HG03571 (cell line): ENCODE data around the gene PELI2.

ENCODE experiments used
- ATAC-seq: cut with Tn5 transposase; IDR thresholded peaks from one replicate; pipeline ENCODE4 v1.9.1; 2021; ENCODE audit not compliant: unreplicated experiment

Gene PELI2

DNA sequence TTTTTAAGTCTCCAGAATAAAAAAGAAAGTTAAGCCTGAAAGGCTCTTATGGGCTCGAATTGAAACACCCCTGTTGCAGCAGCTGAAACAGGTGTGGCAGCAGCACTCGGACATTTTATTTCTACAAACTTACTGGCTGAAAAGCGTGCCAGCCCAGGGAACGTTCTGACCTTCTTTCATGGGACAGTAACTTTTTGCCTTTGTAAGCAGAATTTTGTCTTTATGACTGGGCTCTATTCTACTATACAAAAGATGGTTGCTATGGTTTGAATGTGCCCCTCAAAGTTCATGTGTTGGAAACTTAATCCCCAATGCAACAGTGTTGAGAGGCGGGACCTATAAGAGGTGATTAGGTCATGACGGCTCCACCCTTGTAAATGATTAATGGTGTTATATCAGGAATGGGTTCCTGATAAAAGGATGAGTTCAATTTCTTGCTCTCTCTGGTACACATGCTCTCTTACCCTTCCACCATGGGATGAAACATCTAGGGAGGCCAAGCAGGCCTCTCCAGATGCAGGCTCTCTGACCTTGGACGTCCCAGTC, 52.7 kb downstream of the PELI2 start:
- no peak for ATAC-seq

DNA sequence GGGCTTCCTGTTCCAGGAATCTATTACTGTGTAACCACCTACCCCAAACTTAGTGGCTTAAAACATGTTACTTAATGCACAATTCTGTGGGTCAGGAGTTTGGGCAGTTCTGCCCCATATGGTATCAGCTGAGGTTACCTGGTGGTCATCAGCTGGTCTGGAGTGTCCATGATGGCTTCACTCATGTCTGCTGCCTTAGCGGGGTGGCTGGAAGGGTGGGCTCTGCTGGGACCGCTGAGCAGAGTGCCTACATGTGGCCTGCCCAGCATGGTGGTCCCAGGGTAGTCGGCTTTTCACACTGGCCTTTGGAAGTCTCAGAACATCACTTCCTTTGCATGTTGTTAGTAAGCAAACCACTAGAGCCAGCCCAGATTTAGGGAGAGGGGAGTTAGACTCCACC, 53.9 kb downstream of the PELI2 start:
- ATAC-seq = no peak

DNA sequence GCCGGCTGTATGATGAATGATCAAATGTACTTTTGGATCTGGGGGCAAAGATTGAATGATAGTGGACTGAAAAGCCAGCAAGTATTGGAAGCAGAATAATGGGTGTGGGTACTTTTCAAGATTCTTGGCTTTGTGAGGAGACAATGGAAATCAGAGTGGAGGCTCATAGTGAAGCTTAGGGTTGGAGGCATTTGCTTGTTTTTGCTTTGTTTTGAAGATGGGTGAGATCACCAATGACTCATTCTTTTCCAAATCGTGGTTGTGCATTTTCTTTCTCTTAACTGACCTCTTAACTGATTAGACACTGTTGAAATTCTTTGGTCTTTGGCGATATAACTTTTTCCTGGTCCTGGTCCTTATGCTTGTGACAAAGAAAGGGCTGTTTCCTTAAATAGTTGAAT, 54.4 kb downstream of the PELI2 start:
- no peak for ATAC-seq

DNA sequence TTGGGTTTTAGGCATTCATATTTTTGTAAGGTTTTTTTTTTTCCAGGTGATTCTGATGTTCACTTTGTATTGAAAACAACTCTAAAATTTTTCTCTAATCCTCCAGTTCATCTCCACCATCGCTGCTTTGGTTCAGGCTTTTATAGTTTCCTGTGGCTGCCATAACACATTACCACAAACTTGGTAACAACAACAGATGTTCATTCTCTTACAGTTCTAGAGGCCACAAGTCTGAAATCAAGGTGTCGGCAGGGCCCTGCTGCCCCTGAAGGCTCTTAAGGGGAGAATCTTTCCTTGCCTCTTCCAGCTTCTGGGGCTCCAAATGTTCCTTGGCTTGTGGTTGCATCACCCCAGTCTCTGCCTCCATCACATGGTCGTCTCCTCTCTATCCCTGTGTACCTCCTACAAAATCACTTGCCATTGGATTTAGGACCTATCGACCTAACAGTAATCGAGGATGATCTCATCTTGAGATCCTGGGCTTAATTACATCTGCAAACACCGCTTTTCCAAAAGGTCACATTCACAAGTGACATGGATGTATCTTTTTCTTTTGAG, 55.2 kb downstream of the PELI2 start:
- no peak for ATAC-seq

DNA sequence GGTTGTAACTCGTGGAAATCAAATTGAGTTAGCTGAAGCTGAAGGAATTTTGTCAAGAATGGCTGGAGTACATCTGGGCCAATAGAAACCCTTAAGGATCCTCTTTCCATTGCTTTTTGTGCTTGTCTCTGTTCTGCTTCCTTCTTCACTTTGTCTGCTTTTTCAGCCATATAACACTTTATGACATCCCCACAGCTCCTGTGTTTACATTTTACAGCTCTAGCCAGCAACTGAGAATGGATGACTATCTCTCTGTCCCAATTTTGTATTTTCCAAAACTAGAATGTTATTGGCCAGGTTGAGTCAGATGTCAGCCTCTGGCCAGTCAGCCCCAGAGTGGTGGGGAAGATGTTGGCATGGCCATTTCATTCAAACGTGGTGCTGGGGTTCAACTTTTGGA, 57.6 kb downstream of the PELI2 start:
- ATAC-seq = no peak

DNA sequence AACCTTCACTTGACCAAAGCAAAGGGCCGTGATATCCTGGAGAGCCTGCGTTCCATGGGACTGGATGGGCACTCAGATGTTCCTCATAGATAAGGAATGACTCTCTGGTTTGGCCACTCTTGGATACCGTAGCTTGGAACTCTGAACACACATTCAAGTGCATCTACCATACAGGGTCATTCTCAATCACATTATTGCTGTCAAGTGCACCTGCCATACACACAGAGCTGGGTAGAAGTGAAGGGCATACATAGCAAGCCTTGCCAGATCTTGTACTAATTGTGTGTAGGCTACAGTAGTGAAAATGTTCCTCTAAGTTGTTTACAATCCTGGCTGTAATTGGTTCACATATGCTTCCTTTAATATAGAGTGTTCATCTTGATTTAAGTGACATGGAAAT, 58.3 kb downstream of the PELI2 start:
- ATAC-seq = no peak

DNA sequence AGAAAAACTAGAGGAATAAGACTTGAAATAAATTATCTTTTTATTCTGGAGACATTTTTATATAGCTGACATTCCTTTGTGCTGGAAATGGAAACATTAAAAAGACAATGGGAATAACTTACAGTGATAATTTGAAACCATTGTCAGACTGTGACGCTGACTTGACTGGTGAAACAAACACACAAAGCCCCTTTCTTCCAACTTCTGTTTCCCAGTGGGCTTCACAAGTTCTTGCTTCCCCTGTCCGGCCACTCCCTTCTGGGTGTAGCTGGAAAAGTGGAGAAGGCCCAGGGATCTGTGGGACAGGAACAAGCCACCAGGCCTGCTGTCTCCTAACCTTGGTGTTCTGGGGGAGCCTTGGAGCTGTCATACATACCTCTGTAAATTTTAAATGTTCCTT, 58.8 kb downstream of the PELI2 start:
- no peak for ATAC-seq

DNA sequence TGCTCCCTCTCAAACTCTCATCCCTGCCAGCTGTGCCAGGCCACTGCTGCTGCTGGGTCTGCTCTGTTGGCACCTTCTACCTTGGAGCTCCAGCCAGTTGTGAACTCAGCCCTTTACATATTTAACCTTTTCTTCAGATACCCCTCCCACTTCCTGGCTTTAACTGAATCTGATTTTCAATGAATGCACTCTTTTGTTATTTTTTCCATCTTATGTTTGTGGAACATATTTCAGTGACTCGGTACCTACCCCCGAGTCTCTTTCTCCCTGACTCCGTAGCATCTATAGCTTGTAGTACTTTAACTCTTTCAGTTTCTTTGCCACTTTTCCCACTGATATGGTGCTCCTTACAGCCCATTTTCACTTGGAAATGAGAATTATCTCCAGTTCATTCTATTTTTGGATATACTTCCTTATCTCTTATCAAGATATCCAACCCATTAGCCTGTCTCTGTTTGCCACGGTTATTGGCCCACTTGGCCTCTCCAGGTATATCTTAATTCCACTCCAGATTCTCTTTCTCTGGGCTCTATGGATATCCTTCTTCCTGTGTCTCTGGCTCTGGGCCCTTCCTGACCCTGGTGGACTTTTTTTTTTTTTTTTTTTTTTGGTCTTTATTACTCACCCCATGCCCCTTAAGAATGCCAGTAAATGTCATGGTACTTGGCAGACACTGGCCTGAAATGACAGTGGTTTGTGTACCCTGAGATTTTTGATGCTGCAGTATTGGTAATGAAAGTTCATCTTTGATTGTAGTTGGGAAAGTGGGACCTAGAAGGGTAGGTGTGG, 62.7 kb downstream of the PELI2 start:
- no peak for ATAC-seq

DNA sequence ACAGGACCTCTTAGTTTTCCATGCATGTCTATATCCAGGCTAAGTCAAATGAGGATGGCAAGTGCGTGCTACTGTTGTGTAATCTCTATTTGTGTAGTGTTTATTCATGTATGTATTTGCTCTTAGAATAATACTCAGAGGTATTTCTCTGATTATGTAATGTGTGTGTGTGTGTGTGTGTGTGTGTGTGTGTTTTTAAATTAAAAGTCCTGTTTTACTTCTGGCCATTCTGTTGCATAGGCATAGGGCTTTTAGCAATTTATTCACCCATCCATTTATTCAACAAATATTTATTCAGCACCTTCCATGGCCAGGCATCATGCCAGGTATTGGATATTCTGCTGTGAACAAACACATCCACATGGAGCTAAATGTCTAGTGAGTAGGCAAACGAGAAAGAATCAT, 63.5 kb downstream of the PELI2 start:
- no peak for ATAC-seq

DNA sequence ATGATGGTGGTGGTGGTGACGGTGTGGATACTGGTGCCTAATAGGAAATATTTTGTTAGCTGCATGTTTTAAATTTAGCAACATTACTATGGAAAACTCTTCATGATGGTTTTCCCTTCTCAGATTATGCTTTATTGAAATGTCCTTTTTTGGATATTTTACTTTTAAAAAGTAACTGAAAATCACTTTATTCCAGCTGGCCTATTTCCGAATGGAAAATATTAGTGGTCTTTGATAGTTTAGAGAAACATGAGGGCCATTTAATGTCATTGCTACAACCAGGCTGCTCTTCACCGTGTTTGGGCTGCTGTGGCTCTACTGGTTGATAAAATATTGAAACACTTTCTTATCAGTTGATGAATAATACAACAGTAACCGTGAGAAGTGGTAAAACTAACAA, 64.2 kb downstream of the PELI2 start:
- ATAC-seq = no peak

DNA sequence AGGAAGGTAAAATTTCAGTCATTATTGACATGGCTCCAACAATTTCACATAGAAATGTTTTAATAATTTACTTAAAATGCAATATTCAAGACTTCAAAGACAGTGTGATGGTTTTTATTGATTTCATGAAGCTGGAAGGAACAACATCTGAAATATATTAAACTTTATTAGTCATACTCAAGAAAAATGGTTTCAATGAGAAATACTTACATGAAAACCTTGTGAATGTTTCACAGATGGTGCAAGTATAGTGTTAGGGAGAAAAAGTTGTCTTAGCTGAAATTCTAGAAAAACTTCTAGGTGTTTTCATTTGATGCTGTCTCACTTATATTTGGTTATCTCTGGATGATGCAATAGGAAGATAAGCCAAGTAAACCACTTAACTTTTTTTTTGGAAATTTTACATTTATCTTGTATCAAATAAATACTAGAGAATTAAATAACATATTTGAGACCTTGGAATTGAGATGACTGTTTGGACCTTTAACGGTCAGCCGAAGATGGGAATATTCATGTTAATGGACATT, 65.5 kb downstream of the PELI2 start:
- no peak for ATAC-seq

DNA sequence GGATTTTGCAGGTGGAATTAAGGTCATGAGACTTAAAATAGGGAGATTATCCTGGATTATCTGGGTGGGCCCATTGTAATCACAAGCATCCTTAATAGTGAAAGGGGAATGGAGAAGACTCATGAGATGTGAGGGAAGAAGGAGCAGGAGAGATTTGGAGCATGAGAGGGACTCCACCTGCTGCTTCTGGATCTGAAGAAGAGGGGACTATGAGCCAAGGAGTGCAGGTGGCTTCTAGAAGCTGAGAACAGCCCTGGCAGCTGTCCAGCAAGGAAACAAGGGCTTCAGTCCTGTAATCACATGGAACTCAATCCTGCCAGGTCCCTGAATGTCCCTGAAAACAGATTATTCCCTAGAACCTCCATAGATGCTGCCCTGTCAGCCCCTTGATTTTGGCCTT, 67.8 kb downstream of the PELI2 start:
- ATAC-seq = no peak

DNA sequence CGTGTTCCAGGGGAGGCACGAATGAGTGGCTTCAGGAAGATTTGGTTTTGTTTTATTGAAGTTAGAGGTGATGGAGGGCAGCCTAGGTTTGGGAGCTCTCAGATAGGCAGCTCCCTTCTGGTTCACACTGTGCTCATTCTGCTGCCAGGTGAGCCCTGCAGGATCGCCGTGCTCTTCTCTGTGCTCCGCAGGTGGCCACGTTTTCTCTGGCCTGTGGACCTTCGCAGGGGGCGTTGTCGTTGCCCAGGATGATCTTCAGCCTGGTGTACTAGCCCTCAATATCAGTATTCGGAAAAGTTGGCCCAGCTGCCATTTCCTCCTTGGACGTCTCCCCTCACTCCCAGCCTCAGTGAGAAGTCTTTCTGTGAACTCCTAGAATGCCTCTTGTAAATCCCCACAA, 69.5 kb downstream of the PELI2 start:
- ATAC-seq = no peak

DNA sequence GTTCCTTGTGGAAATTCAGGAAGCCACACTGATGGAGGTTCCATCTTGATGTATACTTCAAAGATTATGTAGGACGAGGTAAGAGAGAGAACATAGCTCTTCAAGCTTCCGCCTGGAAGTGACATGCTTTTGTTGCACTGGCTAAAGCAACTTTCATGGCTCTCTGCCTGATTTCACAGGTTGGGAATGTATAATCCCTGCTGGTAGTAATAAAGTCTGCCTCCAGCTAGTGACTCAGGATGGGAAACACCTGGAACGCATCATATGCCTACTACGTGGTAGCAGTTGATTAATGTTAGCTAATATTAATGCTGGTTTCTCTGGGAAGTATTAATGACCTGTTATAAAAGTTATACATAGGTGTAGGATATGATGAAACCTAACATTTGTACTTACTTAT, 71.1 kb downstream of the PELI2 start:
- no peak for ATAC-seq

DNA sequence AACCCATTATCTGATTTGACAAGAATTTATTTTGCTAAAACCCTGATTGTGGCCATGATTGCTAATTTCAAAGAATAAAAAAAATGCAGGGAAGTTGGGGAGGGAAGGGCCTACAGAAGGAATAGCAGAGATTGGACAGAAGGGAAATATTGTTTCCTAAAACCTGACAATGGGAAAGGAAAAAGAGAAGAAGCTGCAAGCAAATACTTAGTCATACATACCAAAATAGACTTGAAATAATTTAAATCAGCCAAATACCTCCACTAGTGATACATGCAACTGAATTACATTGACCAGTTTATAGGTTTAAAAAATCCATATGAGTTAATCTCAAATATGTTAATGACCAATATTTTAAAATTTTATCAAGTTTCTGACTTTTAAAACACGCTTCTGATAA, 75.1 kb downstream of the PELI2 start:
- ATAC-seq = no peak

DNA sequence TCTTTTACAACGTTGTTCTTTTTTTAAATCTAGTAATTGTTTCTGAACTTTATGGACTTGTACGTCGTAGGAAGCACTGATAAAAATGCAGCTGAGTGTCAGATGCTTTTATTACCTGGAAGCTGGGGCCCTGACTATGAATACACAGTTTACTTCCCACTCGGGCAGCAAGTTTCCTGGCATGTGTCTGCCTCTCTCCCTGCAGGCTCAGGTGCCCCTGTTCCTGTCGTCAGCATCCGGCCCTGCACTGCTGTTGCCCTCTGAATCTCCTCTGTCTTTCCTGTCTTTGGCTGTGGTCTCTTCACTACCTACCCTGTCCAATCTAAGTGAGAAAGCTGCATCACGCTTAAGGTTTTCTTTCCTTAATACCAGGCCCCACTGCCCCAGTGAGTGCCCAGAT, 75.8 kb downstream of the PELI2 start:
- ATAC-seq = no peak

DNA sequence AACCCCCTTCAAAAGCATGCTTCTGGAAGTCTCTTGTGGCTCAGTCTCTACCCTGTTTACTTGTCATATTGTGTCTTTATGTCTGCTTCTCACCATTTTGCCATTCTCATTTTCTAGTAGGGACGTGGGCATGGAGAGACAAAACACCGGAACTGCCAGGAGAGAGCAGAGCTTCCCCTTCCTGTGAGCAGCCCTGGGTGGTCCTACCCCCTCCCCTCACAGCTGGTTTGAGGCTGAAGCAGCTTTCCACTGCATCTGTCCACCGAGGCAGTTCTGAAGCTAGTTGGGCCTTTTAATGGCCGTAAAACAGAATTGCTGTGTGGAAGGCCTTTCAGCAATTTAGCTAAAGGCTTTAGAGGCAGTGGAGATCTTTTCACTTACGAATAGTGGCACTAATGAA, 77.0 kb downstream of the PELI2 start:
- ATAC-seq = no peak

DNA sequence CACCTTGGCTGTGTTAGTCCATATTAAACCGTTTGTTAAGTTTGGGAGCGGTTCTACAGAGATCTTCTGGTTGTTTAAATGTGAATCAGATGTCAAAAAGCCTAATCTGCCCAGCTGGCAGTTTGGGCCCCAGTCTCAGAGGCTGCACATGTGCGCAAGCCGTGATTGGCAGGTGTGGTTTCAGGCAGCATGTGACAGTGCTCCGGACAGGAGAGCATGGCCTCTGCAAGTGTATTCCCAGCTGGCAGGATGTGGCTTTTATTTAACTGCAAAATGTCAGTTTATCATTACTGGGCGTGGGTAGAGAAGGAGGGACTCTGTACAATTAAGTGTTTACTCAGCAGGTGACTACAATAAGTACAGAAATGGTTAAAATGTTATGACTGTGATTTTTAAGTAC, 77.5 kb downstream of the PELI2 start:
- peak; percentile 69 for ATAC-seq

DNA sequence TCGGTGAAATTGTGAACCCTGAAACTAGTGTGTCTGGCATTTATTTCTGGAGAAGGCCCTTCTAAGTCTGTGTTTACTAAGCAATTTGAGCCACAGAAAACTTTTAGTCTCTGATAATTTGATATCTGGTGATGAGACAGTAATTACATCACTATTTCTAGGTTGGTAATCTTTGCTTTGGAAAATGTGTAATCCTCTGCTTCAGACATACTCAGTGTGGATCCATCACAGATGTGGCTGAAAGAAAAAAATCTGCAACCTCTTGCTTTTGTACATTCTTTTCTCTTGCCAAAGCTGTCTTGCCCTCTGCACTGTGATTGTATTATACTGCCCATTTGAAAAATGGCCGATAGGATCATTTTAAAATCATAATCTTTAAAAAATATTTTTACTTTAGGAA, 78.1 kb downstream of the PELI2 start:
- ATAC-seq = no peak

DNA sequence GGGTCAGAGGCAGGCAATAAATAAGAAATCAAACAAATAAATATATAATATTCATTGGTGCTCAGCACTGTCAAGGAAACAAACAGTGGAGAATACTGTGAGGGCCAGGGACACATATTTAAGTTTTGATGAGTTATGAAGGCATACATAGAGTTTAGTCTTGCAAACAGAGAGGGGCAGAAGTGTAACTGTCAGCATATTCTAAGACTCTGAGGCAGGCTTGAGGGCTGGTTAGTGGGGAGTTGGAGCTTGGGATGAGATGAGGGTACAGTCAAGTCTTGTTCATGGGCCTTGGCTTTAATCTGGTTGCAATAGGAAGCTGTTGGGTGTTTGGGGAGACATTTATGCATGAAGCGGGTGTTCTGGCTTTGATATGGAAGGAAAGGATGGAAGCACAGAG, 78.9 kb downstream of the PELI2 start:
- ATAC-seq = no peak

DNA sequence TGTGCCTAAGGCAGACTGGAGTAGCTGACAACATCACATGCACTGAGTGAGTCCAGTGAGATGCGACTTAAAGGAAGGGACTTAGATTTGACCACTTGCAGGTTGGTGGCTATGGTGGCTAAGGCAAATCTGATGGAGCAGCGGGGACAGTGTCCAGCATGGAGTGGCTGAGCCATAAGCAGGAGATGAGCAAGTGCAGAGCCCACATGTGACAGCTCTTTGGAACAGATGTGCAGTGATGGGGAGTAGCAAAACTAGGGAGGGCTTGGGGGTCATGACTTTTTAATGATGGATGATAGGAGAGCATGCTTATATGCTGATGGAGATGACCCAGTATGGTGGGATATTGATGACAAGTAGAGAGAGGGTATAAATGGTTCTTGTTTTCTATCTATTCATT, 80.2 kb downstream of the PELI2 start:
- no peak for ATAC-seq
